Measurements from ENCODE around the gene SPAG16.

The SPAG16 gene

GRCh38 chr2:214379227-214379626 lies 1095.0 kb downstream of the SPAG16 start:
- TF ChIP-seq, protein P1, sequence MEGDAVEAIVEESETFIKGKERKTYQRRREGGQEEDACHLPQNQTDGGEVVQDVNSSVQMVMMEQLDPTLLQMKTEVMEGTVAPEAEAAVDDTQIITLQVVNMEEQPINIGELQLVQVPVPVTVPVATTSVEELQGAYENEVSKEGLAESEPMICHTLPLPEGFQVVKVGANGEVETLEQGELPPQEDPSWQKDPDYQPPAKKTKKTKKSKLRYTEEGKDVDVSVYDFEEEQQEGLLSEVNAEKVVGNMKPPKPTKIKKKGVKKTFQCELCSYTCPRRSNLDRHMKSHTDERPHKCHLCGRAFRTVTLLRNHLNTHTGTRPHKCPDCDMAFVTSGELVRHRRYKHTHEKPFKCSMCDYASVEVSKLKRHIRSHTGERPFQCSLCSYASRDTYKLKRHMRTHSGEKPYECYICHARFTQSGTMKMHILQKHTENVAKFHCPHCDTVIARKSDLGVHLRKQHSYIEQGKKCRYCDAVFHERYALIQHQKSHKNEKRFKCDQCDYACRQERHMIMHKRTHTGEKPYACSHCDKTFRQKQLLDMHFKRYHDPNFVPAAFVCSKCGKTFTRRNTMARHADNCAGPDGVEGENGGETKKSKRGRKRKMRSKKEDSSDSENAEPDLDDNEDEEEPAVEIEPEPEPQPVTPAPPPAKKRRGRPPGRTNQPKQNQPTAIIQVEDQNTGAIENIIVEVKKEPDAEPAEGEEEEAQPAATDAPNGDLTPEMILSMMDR (IDR thresholded peaks at IDR 0.05; ENCODE audit: low read depth, low read length, missing control alignments), result no peak
- DNase-seq (ENCODE audit: low read depth), result no peak
- H3K4me3 ChIP-seq (ENCODE audit: low read depth, low read length), result no peak overlapping the region
- in situ Hi-C loops (cut with HindIII; ENCODE audit: low sequenced_read_pairs), result no loop called here

DNA sequence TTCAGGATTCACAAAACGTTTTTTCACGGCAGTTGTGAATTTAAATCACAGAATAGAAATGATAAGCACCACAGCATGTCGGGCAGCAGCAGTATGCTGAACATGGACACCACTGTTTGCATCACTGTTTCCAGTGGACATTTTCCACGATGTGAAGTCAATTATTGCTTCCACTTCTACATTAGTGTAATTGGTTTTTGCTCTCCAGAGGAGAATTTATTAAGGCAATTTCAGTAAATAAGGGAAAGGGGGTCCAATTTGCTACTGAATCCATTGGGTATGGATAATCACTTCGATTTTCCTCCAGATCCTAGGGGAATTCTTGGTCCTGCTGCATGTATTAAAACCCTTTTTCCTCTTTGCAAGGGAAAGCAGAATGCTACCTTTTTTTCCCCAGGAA lies 1096.4 kb downstream of the SPAG16 start:
- in situ Hi-C loops (cut with HindIII; ENCODE audit: low sequenced_read_pairs), result no loop called here
- TF ChIP-seq, protein P1 (IDR thresholded peaks at IDR 0.05; ENCODE audit: low read depth, low read length, missing control alignments), result no peak
- H3K4me3 ChIP-seq (ENCODE audit: low read depth, low read length), result no peak overlapping the region
- no peak for DNase-seq (ENCODE audit: low read depth)

DNA sequence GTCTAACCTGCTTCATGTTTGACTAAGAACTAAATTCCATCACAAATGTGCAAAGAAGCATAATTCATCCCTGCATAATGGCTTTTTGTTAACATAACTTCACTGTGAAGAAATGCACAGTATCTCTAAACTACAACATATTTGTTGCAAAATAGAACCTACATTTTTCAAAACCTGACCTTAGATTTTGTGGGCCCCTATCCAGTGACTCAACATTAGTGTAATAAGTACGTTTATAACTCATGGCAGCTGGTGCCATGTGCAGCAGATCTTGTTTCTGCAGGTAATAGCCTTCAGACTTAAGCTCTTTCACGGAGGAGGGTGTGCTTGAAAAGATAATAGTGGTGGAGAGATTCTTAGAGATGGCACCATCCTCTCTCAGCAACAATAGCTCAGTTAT lies 1098.0 kb downstream of the SPAG16 start:
- in situ Hi-C loops (cut with HindIII; ENCODE audit: low sequenced_read_pairs), result no loop called here
- DNase-seq (ENCODE audit: low read depth), result no peak
- TF ChIP-seq, protein P1 (IDR thresholded peaks at IDR 0.05; ENCODE audit: low read depth, low read length, missing control alignments), result no peak
- no peak overlapping the region for H3K4me3 ChIP-seq (ENCODE audit: low read depth, low read length)

DNA sequence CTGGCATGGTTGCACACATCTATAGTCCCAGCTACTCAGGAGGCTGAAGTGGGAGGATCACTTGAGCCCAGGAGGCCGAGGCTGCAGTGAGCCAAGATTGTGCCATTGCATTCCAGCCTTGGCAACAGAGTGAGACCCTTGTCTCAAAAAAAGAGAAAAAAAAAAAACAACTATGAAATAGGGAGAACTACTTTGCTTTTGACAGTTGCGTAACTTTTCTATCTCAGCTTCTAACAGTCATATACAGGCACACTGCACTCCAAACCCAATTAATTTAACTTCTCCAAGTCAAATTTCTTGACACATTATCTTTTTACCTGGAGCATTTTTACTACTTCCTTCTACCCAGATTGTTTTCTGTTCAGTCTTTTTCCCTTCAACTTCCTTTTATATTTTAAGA lies 1102.5 kb downstream of the SPAG16 start:
- no peak for DNase-seq (ENCODE audit: low read depth)
- no peak overlapping the region for H3K4me3 ChIP-seq (ENCODE audit: low read depth, low read length)
- in situ Hi-C loops (cut with HindIII; ENCODE audit: low sequenced_read_pairs), result no loop called here
- TF ChIP-seq, protein P1 (IDR thresholded peaks at IDR 0.05; ENCODE audit: low read depth, low read length, missing control alignments), result no peak

DNA sequence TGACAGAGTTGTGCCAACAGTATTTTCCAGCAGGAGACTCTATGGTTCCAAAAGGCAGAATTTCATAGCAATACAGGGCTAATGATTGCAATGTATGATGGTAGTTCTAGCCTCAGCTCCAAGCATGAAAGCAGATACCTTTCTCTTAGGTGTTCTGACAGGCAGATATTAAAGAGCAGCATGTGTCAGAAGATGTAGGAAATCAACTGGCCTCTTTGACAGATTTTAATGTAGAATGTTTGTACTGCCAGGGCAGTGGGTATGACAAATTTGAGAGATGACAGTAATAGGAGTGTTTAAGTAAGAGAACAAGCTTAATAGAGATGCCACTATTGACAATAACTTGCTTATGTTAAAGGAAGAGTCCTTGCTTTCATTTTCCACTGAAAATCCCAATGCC lies 1105.1 kb downstream of the SPAG16 start:
- in situ Hi-C loops (cut with HindIII; ENCODE audit: low sequenced_read_pairs), result no loop called here
- TF ChIP-seq, protein P1 (IDR thresholded peaks at IDR 0.05; ENCODE audit: low read depth, low read length, missing control alignments), result no peak
- no peak overlapping the region for H3K4me3 ChIP-seq (ENCODE audit: low read depth, low read length)
- DNase-seq (ENCODE audit: low read depth), result no peak

- DNase-seq (ENCODE audit: low read depth), result no peak
- H3K4me3 ChIP-seq (ENCODE audit: low read depth, low read length), result no peak overlapping the region
- TF ChIP-seq, protein P1 (IDR thresholded peaks at IDR 0.05; ENCODE audit: low read depth, low read length, missing control alignments), result no peak
- in situ Hi-C loops (cut with HindIII; ENCODE audit: low sequenced_read_pairs), result loop anchor here (10.0 kb wide), 1 partner anchor 149 kb away; no protein-coding TSS in a partner anchor
Measured at GRCh38 chr2:214393796-214394195, 1109.5 kb downstream of the SPAG16 start.

- in situ Hi-C loops (cut with HindIII; ENCODE audit: low sequenced_read_pairs), result loop anchor here (10.0 kb wide), 1 partner anchor 150 kb away; no protein-coding TSS in a partner anchor
- TF ChIP-seq, protein P1 (IDR thresholded peaks at IDR 0.05; ENCODE audit: low read depth, low read length, missing control alignments), result no peak
- no peak overlapping the region for H3K4me3 ChIP-seq (ENCODE audit: low read depth, low read length)
- DNase-seq (ENCODE audit: low read depth), result peak; percentile 13
Measured at GRCh38 chr2:214395040-214395439, 1110.8 kb downstream of the SPAG16 start.

All from astrocyte of the cerebellum (primary cell).